NCI-H446 treated with DMSO at 0.1 percent for 48 hours (cell line): ENCODE results near the gene MAMDC2.

ENCODE experiments used
- DNase-seq: peaks from one replicate; lab custom pipeline; 2025; lab: John Stamatoyannopoulos, UW

The MAMDC2 gene, protein sequence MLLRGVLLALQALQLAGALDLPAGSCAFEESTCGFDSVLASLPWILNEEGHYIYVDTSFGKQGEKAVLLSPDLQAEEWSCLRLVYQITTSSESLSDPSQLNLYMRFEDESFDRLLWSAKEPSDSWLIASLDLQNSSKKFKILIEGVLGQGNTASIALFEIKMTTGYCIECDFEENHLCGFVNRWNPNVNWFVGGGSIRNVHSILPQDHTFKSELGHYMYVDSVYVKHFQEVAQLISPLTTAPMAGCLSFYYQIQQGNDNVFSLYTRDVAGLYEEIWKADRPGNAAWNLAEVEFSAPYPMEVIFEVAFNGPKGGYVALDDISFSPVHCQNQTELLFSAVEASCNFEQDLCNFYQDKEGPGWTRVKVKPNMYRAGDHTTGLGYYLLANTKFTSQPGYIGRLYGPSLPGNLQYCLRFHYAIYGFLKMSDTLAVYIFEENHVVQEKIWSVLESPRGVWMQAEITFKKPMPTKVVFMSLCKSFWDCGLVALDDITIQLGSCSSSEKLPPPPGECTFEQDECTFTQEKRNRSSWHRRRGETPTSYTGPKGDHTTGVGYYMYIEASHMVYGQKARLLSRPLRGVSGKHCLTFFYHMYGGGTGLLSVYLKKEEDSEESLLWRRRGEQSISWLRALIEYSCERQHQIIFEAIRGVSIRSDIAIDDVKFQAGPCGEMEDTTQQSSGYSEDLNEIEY

GRCh38 chr9:70043689-70044489, at the start of gene MAMDC2:
TSS of gene MAMDC2 (plus strand) at chr9:70043848. CDS start at chr9:70044198, 350 bp downstream.
- no peak for DNase-seq

DNA sequence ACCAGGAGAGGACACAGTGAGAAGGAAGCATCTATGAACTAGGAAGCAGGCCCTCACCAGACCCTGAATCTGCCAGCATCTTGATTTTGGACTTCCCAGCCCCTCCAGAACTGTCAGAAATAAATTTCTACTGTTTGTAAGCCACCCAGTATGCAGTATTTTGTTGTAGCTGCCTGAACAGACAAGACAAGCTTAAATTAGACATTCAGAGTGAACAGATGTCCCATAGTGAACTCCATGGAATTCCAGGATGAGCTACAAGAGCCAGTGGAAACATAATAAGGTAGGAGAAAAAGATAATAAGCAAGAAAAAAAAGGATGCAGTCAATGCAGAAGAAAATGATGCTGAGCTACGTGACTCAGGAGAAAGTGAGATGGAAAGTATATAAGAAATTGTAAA, 47.8 kb upstream of the MAMDC2 start:
- no peak for DNase-seq

GRCh38 chr9:69996967-69997366, 46.7 kb upstream of the MAMDC2 start:
- DNase-seq: no peak

DNA sequence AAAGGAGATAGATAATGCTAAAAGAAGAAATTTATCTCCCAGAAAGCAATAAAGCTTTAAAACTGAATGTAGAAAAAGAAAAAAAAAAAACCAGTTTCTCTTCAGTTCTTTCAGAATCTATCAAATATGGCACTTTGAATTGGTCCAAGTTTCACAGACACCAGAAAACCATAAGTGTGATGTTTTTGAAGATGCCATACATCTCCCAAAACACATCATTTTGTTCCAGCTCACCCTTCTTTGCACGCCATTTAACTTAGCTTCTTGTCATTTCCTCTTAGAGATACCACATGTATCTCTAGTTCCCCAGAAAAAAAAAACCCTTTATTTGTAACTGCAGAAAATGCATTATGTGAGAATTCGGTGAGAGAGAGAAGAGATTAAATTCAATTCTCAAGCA, 46.1 kb upstream of the MAMDC2 start:
- no peak for DNase-seq

GRCh38 chr9:69999315-69999714, 44.3 kb upstream of the MAMDC2 start:
- no peak for DNase-seq

DNA sequence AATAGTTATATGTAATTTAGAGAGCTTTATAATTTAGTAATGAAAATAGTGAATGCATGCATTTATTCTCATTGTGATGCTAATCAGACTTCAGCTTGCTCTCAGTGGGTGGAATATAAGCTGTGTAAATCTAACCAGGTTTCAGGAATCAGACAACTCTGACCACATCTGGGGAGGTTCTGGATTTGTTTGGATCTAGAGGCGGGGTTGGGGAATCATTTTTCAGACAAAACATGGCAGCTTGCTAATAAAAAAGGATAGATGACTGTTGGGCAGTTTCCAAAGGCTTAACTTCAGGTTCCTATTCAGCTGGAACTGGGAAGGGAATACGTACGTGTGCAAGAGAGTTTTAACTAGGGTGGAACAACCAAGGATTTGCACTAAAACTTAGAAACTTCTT, 43.2 kb upstream of the MAMDC2 start:
- no peak for DNase-seq

DNA sequence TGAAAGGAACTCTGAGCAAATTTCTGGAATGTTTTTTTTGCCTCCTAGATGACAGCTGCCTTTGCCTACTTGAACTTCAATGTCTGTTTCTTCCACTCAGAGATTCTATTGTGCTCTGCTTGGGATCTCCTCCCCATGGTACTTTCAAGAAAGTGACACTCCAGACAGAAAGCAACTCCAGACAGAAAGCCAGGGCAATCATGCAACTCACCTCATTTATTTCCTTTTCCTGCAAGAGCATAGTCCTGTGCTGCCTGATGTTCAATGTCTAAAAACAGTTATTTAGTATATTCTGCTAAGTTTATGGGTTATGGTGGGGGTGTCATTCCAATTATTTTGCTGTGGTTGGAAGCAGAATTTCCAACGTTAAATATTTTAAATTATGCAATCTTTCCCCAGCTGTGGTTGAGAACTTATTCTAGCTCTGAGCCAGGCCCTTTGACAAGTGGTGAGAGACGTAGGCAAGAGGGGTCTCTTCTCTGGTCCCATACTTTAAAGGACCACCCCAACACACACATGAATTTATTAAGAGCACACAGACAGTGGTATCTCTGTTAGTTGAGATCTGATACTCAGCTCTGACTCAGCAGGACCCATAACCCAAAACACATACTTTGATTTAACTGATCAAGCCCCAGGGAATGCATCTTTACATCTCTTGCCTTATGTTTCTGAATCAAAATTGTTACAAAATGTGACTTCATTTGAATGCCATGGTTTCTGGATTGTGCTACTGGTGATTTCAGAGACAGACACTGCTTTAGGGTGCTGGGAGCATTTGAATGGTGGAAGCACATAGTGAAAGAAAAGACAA, 39.5 kb upstream of the MAMDC2 start:
- no peak for DNase-seq

DNA sequence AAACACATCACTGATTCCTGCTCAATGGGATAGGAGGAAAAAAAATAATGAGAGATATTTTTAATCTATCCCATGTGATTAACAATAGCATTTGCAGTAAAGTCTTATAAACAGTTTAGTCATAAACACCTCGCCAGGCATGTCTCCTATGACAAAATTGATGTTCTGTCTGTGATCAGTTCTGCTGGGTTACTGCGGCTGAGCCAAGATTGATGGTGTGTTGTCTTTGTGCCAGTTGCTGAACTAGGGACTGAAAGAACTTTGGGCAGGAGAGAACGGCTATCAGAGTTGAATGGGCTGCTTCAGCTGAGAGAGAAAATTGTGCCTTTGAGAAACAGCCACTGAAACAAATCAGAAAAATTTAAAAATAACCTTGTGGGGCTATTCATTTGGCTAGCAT, 37.3 kb upstream of the MAMDC2 start:
- DNase-seq: no peak

- no peak for DNase-seq
These were observed 35.8 kb upstream of the MAMDC2 start for GRCh38 chr9:70007831-70008230.

- DNase-seq: no peak
These were observed 33.6 kb upstream of the MAMDC2 start for GRCh38 chr9:70010015-70010414.

DNA sequence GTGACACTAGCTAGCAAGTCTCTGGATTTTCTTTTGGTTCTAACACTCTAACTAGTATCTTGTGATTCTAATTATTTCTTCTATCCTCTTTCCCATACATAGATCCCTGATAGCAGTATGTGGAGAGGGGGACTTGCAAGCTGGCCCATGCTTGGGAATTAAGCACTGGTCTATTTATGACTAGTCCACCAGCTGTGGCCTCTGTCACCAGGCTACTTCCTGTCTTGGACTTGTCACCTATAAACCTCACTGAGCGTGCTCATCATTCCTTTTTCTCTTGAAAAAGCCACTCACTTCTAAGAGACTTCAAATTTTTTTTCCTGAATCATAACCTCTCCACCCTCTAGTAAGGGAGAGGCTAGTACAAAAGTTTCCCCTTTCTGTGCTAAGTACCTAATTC, 32.3 kb upstream of the MAMDC2 start:
- DNase-seq: no peak

GRCh38 chr9:70012569-70012968, 31.1 kb upstream of the MAMDC2 start:
- no peak for DNase-seq

DNA sequence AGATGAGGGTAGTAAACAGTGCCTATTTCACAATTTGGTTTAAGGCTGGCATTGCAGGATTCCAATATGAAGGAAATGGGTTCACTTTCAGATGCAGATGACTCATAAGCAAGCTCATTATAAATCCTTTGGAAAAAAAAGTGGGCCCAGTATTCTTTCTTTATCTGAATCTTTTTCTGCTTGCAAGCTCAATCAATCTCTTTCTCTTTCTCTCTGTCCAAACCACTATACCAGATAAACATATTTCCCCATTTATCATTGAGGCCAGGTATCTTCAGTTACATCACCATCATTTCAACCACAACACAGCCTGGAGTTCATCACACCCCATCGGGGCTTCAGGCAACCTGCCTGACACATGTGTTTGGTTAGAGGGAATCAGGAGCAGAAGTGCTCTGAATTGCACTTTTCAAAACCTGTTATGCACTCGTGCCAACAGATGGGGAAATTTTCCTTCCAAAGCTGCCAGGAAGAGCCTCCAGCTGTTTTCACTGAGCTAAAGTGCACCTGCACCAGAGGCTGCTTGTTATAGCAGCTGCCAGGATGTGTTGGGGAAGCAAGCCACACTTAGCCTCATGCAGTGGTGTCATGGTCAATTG, 30.0 kb upstream of the MAMDC2 start:
- no peak for DNase-seq

GRCh38 chr9:70015099-70015498, 28.5 kb upstream of the MAMDC2 start:
- DNase-seq: no peak

DNA sequence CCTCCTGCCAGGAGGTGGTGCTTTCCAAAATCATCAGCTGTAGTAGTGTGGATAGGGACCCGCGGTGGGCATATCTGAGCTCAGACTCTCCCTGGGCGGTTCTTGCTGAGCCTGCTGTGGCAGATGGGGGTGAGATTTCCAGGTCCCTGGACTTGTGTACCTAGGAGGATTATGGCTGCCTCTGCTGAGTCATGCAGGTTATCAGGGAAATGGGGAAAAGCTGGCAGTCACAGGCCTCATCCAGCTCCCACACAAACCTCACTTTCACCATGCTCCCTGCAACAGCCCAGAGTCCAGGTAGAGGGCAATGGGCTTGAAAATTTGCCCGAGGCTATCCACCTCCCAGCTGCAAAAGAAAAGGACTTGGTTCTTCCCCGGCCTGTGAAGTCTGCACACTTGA, 23.4 kb upstream of the MAMDC2 start:
- no peak for DNase-seq

DNA sequence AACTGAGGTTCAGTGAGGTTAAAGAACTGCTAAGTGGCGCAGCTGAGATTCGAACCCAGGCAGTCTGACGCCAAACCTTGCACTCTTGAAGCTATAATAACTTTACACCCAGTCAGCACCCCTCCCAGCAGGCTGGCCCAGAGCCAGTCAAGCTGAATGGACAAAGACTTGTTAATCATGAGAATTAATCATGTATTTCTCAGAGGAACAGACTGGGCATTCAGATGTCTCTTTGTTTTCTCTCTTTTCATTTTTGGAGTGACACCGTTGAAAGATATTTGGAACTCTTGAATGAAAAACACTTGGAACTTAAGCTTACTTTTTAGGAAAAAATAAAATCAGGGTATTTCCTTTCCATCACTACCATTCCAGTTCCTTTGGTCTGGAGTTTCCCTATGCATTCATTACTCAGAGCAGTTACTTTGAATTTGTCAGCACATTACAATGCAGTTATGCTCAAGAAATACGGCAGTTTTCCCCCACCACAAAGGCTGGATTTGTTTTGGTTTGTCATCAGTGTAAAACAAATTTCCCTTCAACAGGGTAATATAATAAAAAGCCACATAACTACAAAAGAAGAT, 22.6 kb upstream of the MAMDC2 start:
- DNase-seq: peak; percentile 31

DNA sequence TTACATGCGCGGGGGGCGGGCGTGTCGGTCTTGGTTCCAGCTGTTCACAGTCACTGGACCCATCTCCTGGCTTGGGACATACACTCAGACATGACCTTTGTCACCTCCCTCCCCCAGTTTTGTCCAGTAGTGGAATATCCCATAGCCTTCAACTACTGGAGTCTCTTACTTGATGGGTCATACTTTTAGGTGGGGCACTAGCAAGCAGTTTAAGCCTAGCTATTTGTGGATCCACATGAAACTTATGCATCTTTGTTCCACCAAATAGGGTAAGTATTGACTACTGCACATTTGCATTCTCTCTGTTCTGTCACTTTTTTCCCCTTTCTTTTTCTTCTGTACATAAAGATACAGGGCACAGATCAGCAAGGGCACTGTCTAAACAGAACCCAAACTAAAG, 15.4 kb upstream of the MAMDC2 start:
- no peak for DNase-seq

DNA sequence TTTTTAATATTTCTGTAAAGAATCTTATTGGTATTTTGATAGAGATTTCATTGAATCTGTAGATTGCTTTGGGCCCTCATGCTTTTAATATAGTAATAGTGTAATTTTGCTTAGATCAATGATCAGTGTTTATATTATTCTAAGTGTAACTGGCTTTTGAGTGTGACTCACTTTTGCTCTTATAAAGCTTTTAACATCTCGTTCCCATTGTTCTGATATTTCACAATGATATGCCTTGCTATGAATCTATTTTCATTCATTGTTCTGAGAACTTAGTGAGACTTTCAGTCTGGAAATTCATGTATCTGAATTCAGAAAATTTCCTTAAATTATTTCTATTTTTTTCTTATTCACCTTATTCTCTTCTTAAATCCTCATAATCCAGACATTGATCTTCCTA, 13.5 kb upstream of the MAMDC2 start:
- DNase-seq: no peak

DNA sequence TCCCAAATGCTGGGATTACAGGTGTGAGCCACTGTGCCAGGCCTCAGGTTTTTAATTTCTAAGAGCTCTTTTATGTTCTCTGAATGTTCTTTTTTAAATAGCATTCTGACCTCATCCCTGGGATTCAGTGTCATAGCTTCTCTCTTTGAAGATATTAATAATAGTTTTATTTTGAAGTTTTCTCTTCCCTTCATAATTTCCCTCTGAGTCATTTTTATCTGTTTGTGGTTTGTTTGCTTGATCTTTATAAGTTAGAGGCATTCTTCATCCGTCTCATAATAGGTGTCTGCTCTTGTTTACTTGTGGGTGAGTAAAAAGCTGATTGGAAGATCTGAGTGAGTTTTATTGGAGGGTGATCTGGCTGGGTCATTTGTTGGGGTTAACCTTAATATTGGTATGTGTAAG, 12.5 kb upstream of the MAMDC2 start:
- DNase-seq: no peak

DNA sequence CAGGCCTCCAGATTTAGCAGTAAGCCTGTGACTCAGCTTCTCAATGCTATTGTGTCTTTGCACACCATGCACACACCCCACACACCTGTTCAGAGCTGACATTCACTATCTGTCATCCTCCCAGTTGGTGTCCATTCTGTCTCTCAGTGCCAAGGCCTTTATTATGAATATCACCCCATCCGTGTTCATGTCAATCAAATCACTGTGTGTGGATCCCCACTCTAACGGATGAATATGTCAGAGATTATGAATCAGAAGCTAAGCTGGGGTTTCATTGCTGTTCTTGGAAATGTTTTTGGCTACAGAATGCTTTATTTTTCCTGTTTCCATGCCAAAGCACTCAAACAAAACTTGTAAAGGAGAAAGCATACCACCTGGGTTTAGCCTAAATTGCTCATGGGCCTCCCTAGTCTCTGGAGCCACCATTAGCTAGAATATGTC, 9.4 kb upstream of the MAMDC2 start:
- DNase-seq: no peak

DNA sequence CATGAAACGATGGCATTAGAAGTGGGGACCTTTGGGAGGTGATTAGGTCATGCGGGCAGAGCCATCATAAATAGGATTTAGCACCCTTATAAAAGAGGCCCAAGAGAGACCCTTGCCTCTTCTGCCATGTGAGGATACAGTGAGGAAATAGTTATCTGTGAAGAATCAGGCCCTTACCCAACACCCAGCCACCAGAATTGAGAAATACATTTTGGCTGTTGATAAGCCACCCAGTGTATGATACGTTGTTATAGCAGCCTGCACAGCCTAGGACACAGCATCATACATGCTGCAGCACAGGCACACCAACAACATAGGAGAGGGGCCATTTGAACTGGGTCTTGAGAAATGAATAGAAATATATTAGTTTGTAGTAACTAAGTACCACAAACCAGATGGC, 8.0 kb upstream of the MAMDC2 start:
- DNase-seq: no peak
